Posterior cingulate gyrus (tissue), 11 donors: ENCODE results near the gene TM4SF20.
"Not testable (repeated sequence)": the region's sequence is repeated elsewhere in the genome, so short reads cannot be mapped to it uniquely, and the experiment has no call there.

Source experiments
- DNase-seq, 10 donors: peaks; one replicate each; pipeline versions ENCODE4 v3.0.0 to v3.0.0-alpha.2; 2020 to 2021; ENCODE audit warnings: mixed read lengths in 3 of 10
- intact Hi-C: fragments of 100-400 bp; cut with DNase I; formaldehyde crosslinking; loops from one replicate; pipeline ENCODE4 v1.15.1; 2023

Gene TM4SF20

GRCh38 chr2:227401550-227401949, 22.4 kb upstream of the TM4SF20 start:
- intact Hi-C loops = no loop called here
- no peak for DNase-seq

- intact Hi-C loops = no loop called here
- no peak for DNase-seq
Measured at GRCh38 chr2:227398684-227399670, 19.9 kb upstream of the TM4SF20 start.

- intact Hi-C loops = no loop called here
Measured at GRCh38 chr2:227397562-227397961, 18.5 kb upstream of the TM4SF20 start.

GRCh38 chr2:227395556-227395955, 16.4 kb upstream of the TM4SF20 start:
- intact Hi-C loops = no loop called here
- no peak for DNase-seq

More at GRCh38 chr2:227397562-227397961, 18.5 kb upstream of the TM4SF20 start:
- DNase-seq = no peak

GRCh38 chr2:227394401-227394800, 15.3 kb upstream of the TM4SF20 start:
- intact Hi-C loops = loop anchor here (5.0 kb wide), 1 partner anchor 67 kb away; the partner anchor contains the start of gene MFF
- DNase-seq = no peak

- intact Hi-C loops = loop anchor here (5.0 kb wide), 1 partner anchor 63 kb away; the partner anchor contains the start of gene MFF
- no peak for DNase-seq
Measured at GRCh38 chr2:227390468-227391256, 11.6 kb upstream of the TM4SF20 start.

GRCh38 chr2:227389661-227390060, 10.6 kb upstream of the TM4SF20 start:
- DNase-seq = no peak
- intact Hi-C loops = loop anchor here (5.0 kb wide), 1 partner anchor 62 kb away; the partner anchor contains the start of gene MFF

- DNase-seq = no peak
- intact Hi-C loops = no loop called here
Measured at GRCh38 chr2:227389231-227389630, 10.1 kb upstream of the TM4SF20 start.

- intact Hi-C loops = no loop called here
- DNase-seq = no peak
Measured at GRCh38 chr2:227388537-227389011, 9.5 kb upstream of the TM4SF20 start.

DNA sequence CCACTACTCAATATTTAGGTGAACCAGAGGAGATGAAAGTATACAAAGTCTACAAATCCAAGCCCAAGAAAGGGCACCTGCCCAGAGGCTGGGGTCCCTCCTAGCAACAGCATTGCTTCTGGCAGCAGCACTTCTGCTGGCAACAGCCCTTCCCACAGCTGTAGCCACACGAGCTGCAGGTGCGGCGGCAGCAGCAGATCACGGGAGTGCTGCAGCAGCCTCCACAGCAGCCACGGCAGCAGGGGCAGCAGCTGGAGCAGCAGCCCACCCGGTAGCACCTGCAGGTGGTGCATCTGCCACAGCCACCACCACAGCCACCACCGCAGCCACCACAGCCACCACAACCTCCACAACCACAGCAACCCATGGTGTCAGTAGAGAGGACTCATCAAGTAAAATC, 8.5 kb upstream of the TM4SF20 start, which contains the start of gene SCYGR1:
TSS of gene SCYGR1 (minus strand) at position 367 of the 400 bp plus-strand sequence. CDS start at position 367, 0 bp downstream.
- DNase-seq, intact Hi-C loops: not testable (repeated sequence)

GRCh38 chr2:227386630-227387029, 7.5 kb upstream of the TM4SF20 start:
- no peak for DNase-seq
- intact Hi-C loops = no loop called here

DNA sequence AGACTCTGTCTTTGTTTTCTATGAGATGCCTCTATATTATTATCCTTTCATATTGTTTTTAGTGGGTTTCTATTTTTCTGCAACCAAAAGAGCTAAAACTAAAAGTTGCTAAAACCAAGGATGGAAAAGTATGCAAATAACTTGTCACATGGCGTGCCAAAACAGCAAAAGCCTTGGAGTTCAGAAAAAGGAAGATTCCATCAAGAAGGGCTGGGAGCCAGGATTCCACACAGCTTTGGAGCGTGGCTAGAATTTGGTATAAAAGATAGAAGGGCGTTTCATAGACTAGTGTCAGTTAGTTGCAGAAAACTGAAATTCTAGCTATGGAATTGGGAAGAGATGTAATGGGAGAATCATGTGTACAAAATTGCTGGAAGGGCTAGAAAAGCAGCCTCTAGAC, 4.6 kb upstream of the TM4SF20 start:
- no peak for DNase-seq
- intact Hi-C loops = no loop called here

DNA sequence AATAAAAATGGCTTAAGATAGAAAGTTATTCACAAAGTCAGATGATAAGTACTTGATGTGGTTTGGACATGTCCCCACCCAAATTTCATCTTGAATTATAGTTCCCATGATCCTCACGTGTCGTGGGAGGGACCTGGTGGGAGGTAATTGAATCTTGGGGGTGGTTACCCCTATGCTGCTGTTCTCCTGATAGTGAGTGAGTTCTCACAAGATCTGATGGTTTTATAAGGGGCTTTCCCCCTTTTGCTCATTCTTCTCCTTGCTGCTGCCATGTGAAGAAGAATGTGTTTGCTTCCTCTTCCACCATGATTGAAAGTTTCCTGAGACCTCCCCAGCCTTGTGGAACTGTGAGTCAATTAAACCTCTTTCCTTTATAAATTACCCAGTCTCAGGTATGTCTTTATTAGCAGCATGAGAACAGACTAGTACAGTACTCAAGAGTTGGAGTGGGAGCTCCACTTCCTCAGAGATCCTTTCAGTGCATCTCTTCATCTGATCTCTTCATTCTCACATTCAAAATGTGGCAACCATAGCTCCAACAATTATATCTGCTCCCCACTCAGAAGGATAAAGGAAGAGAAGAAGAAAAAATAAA, 3.2 kb upstream of the TM4SF20 start:
- DNase-seq, intact Hi-C loops: not testable (repeated sequence)

- intact Hi-C loops = no loop called here
- DNase-seq = no peak
Measured at GRCh38 chr2:227378371-227378782, 729 bp downstream of the TM4SF20 start.

- no peak for DNase-seq
- intact Hi-C loops = no loop called here
Measured at GRCh38 chr2:227377467-227378351, 1.4 kb downstream of the TM4SF20 start.

DNA sequence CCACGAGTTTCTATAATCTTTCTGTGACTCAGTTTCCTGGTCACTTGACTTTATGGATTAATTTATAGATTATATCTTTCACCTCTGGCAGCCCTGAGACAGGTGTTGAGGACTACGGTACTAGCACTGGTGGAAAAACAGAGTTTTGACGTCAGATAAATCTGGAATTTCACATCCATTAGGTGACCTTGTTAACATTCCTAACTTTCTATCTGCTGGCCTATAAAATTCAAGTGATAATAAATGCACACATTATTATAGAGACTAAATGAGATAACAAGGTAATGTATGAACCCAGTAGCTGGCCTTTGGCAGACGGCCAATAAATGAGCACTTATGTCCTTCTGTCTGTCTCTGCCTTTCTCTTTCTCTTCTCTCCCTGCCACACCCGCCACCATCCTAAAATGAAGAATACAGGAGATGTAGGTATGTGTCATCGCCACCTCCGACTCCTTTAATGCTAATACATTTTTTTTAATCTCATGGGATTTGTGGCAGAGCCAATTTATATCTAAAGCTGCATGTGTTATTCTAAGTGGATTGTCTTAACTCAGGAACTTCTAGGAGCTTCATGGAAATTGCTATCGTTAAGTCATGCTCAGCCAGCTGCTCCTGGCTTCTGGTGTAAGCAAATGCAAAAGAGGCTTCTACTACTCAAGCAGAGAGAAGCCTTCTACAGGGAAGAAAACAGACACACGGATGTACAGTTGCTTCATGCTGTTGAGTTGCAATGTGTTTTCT, 2.3 kb downstream of the TM4SF20 start:
- intact Hi-C loops = no loop called here
- DNase-seq = peak in 1 of 10 donors; percentile 33

GRCh38 chr2:227374158-227374557, 4.9 kb downstream of the TM4SF20 start:
- intact Hi-C loops = no loop called here
- no peak for DNase-seq

DNA sequence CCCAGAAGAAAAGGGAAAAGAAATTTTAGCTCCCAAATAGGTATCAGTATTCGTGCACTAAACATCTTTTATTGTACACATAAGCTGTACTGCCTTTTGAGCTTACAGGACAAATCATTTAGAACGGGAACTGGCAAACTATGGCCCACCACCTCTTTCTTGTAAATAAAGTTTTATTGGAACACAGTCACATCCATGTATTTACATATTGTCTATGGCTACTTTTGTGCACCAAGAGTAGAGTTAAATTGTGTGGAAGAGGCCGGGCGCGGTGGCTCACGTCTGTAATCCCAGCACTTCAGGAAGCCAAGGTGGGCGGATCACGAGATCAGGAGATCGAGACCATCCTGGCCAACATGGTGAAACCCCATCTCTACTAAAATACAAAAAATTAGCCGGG, 5.7 kb downstream of the TM4SF20 start:
- intact Hi-C loops = no loop called here
- DNase-seq = no peak
